Tibial nerve (tissue), 4 donors: ENCODE results near the gene ZNF148. TPM values are rescaled to one million over a fixed set of nuclear protein-coding genes. Genes with fewer than 3 reads are reported as not detected.

Experiments
- DNase-seq, 2 donors: peaks; one replicate each; pipeline ENCODE4 v3.0.0-alpha.2; 2019; ENCODE audit warnings: low spot score in 2 of 2
- H3K27ac ChIP-seq, 4 donors: fragments of 200-600 bp; sonication (generic) in 3 of 4; one replicate each; pipeline ENCODE4 v1.5.1; 2017 to 2019; ENCODE audit warnings: mild to moderate bottlenecking in 1 of 4
- H3K27me3 ChIP-seq, 2 donors: fragments of 200-600 bp; sonication (generic) in 1 of 2; one replicate each; pipeline versions ENCODE4 v1.5.1 to v1.6.0; 2017 to 2019
- H3K36me3 ChIP-seq, 3 donors: fragments of 200-600 bp; sonication (generic); one replicate each; pipeline ENCODE4 v1.5.1; 2018 to 2019
- H3K4me1 ChIP-seq, 4 donors: fragments of 200-600 bp; sonication (generic) in 3 of 4; one replicate each; pipeline ENCODE4 v1.5.1; 2017 to 2019
- H3K4me3 ChIP-seq, 4 donors: fragments of 200-600 bp; sonication (generic) in 3 of 4; one replicate each; pipeline ENCODE4 v1.5.1; 2017 to 2019; ENCODE audit warnings: mild to moderate bottlenecking in 1 of 4, moderate library complexity in 1 of 4
- H3K9me3 ChIP-seq, 4 donors: fragments of 200-600 bp; sonication (generic) in 3 of 4; one replicate each; pipeline ENCODE4 v1.5.1; 2017 to 2019
- EP300 ChIP-seq, 2 donors: sonication (generic); formaldehyde crosslinking; IDR thresholded peaks; one replicate each; pipeline ENCODE4 v1.6.1; 2017; ENCODE audit warnings: antibody characterized with exemption in 2 of 2, mild to moderate bottlenecking in 1 of 2
- POLR2A ChIP-seq, 2 donors: fragments of 450-650 bp; IDR thresholded peaks; one replicate each; pipeline ENCODE4 v1.6.1; 2017; ENCODE audit warnings: antibody characterized with exemption in 2 of 2, mild to moderate bottlenecking in 2 of 2, moderate library complexity in 2 of 2
- WGBS, 2 donors: methylation state at CpG; one replicate each; pipeline ENCODE4 v1.1.5; 2018; 5-methylcytosine and 5-hydroxymethylcytosine counted together
- total RNA-seq, 4 donors: library from RNA; depleted of rRNA; stranded (reverse); fragments of >200 nt; gene quantifications; one replicate each; pipeline ENCODE4 v1.1.0, GENCODE V29; 2016
- TF ChIP-seq, protein P1 (sequence below), 5 experiments: fragments of 200-600 bp in 3 of 5; fragments of 450-650 bp in 2 of 5; sonication (generic) in 3 of 5; IDR thresholded peaks; one replicate each; pipeline ENCODE4 v1.5.1; 2016 to 2019; ENCODE audit warnings: antibody characterized with exemption in 5 of 5, mild to moderate bottlenecking in 3 of 5, moderate library complexity in 2 of 5

Gene ZNF148
- total RNA-seq, 4 donors from 2014 or later: 19.5 to 28.0 (median 24.0) TPM

DNA sequence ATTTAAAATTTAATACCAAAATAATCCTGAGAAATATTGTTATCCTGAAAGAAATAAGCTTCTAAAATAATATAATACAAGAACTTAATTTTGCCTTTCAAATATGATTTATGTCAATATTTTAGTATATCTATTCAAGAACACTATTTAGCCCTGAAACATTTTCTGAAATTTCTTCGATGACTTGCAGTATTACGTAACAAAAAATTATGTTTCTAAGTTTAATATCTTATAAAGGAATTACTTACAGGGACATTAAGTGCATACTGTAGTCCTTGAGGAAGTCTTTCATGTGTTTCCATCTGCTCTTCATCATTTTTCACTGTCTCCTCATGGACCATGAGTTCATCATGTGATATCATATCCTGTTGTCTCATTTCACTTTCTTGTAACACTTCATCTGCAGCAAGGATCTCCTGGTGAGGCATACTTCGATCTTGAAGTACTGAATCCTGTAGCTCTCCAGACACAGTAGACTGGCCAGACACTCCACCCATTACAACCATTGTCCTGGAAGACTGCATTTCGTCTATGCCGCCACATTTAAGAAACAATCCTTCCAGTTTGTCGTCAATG, 62.0 kb downstream of the ZNF148 start:
- no peaks in the 10 kb centered on the region for H3K9me3 ChIP-seq
- H3K27me3 ChIP-seq: no peaks in the 10 kb centered on the region
- peaks cover 0 to 4% (median 0%) of the 10 kb centered on the region in 4 donors for H3K4me1 ChIP-seq
- no peak overlapping the region for H3K4me3 ChIP-seq
- no peak overlapping the region for H3K27ac ChIP-seq
- 84 to 91% methylated on average over 6 of the region's 6 CpGs for WGBS, 2 donors
- TF ChIP-seq, protein P1, sequence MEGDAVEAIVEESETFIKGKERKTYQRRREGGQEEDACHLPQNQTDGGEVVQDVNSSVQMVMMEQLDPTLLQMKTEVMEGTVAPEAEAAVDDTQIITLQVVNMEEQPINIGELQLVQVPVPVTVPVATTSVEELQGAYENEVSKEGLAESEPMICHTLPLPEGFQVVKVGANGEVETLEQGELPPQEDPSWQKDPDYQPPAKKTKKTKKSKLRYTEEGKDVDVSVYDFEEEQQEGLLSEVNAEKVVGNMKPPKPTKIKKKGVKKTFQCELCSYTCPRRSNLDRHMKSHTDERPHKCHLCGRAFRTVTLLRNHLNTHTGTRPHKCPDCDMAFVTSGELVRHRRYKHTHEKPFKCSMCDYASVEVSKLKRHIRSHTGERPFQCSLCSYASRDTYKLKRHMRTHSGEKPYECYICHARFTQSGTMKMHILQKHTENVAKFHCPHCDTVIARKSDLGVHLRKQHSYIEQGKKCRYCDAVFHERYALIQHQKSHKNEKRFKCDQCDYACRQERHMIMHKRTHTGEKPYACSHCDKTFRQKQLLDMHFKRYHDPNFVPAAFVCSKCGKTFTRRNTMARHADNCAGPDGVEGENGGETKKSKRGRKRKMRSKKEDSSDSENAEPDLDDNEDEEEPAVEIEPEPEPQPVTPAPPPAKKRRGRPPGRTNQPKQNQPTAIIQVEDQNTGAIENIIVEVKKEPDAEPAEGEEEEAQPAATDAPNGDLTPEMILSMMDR (IDR thresholded peaks at IDR 0.05): no peak
- TF ChIP-seq EP300 (IDR thresholded peaks at IDR 0.05): no peak
- no peak for TF ChIP-seq POLR2A (IDR thresholded peaks at IDR 0.05)
- DNase-seq: no peak
- H3K36me3 ChIP-seq: peaks cover 0 to 48% (median 0%) of the 10 kb centered on the region in 3 donors

DNA sequence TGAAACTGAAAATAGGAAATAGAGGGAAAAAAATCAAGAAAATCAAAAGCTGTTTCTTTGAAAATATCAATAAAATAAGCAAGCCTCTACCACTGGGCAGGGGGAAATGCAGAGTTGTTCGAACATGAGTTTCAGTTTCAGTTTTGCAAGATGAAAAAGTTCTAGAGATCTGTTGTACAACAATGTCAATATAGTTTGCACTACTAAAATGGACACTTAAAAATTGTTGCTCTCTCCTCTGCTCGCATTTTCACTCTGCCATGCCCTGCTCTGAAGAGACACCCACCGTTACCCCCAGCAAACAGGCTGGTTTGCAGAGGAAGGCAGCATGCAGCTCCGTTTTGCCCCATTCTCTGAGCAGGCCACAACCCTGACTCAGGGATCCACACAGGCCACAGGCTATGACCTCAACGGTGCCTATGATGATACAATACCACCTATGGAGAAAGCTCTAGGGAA, 64.5 kb downstream of the ZNF148 start:
- Histone ChIP-seq H3K4me1 (peaks cover 0 to 5% (median 2%) of the 10 kb centered on the region in 4 donors), H3K27me3 (no peaks in the 10 kb centered on the region), H3K27ac (peak overlapping the region in 1 of 4 donors; percentile 17), H3K4me3 (no peak overlapping the region), H3K9me3 (no peaks in the 10 kb centered on the region), H3K36me3 (peaks cover 0 to 48% (median 0%) of the 10 kb centered on the region in 3 donors)
- DNase-seq: no peak
- TF ChIP-seq, protein P1 (IDR thresholded peaks at IDR 0.05): no peak
- TF ChIP-seq EP300 (IDR thresholded peaks at IDR 0.05) (no peak), POLR2A (IDR thresholded peaks at IDR 0.05) (no peak)
- WGBS, 2 donors: 72 to 83% methylated on average over 5 of the region's 5 CpGs

DNA sequence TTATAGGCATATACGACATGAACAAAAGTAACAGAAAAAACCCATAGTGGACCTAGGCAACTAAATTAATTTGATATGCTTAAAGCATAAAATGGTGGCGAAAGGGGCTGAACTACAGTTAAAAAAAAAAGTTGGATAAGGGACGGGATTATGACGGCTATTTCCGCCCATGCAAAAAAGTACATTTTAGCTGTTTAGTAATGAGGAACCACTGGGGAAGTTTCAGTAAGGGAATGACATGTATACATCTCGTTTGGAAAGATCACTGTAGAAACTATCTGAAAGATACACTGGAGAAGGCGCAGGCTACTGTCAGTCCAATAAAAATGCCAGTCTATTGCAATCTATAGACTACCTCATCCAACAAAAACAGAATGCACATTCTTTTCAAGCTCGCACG, 65.6 kb downstream of the ZNF148 start:
- TF ChIP-seq POLR2A (IDR thresholded peaks at IDR 0.05) (no peak), EP300 (IDR thresholded peaks at IDR 0.05) (no peak)
- TF ChIP-seq, protein P1 (IDR thresholded peaks at IDR 0.05): no peak
- 86 to 94% methylated on average over 9 of the region's 9 CpGs for WGBS, 2 donors
- no peaks in the 10 kb centered on the region for H3K27me3 ChIP-seq

DNA sequence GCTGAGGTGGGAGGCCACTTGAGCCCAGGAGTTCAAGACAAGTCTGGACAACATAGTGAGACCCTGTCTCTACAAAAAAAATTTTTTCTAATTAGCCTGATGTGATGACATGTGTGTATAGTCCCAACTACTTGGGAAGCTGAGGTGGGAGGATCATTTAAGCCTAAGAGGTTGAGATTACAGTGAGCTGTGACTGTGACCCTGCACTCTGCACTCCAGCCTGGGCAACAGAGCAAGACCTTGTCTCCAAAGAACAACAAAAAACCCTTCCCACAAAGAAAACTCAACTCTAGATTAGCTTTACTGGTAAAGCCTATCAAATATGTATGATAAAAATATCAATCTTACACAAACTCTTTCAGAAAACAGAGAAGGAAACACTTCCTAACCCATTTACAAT, 68.5 kb downstream of the ZNF148 start:
- Histone ChIP-seq H3K27ac (no peak overlapping the region), H3K27me3 (no peaks in the 10 kb centered on the region), H3K9me3 (no peaks in the 10 kb centered on the region), H3K4me1 (peaks cover 0 to 27% (median 2%) of the 10 kb centered on the region in 4 donors), H3K4me3 (no peak overlapping the region), H3K36me3 (peaks cover 0 to 26% (median 0%) of the 10 kb centered on the region in 3 donors)
- no peak for DNase-seq
- no peak for TF ChIP-seq POLR2A (IDR thresholded peaks at IDR 0.05)
- TF ChIP-seq, protein P1 (IDR thresholded peaks at IDR 0.05): no peak
- TF ChIP-seq EP300 (IDR thresholded peaks at IDR 0.05): no peak

More for the DNA sequence above, 65.6 kb downstream of the ZNF148 start:
- Histone ChIP-seq H3K36me3 (peaks cover 0 to 44% (median 0%) of the 10 kb centered on the region in 3 donors), H3K4me3 (no peak overlapping the region), H3K27ac (no peak overlapping the region), H3K9me3 (no peaks in the 10 kb centered on the region), H3K4me1 (peaks cover 0 to 12% (median 2%) of the 10 kb centered on the region in 4 donors)
- no peak for DNase-seq

DNA sequence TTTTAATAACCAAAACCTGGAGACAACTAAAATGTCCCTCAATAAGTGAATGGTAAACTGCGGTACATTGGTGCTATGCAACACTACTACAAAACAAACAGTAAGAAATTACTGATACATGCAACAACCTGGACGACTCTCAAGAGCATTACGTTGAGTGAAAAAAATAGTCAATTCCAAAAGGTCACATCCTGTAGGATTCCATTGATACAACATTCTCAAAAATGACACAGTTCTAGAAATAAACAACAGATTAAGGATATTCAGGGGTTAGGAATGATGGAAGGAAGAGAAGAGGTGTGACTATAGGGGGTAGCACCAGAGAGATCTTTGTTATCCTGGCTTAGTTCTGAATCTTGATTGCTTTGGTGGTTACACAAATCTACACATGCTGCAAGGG, 72.2 kb downstream of the ZNF148 start:
- TF ChIP-seq, protein P1 (IDR thresholded peaks at IDR 0.05): no peak
- TF ChIP-seq EP300 (IDR thresholded peaks at IDR 0.05) (no peak), POLR2A (IDR thresholded peaks at IDR 0.05) (no peak)
- peaks cover 0 to 42% (median 0%) of the 10 kb centered on the region in 4 donors for H3K4me1 ChIP-seq
- no peaks in the 10 kb centered on the region for H3K27me3 ChIP-seq
- no peak overlapping the region for H3K4me3 ChIP-seq
- H3K27ac ChIP-seq: no peak overlapping the region
- no peaks in the 10 kb centered on the region for H3K9me3 ChIP-seq
- 90 to 93% methylated on average over 3 of the region's 3 CpGs for WGBS, 2 donors
- DNase-seq: no peak
- no peaks in the 10 kb centered on the region for H3K36me3 ChIP-seq
